Activated CD8-positive, alpha-beta memory T cell treated with anti-CD3 and anti-CD28 coated beads for 4 hours (primary cell): Measurements from ENCODE around the gene CEBPB.

ENCODE experiments used
- DNase-seq, 2 donors: peaks; one replicate each; pipeline ENCODE4 v3.0.0-alpha.2; 2020; ENCODE audit warnings: low read depth in 2 of 2

The CEBPB gene

GRCh38 chr20:50213531-50214106 lies 23.0 kb downstream of the CEBPB start:
- no peak for DNase-seq

GRCh38 chr20:50214226-50215024 lies 23.8 kb downstream of the CEBPB start:
- no peak for DNase-seq

DNA sequence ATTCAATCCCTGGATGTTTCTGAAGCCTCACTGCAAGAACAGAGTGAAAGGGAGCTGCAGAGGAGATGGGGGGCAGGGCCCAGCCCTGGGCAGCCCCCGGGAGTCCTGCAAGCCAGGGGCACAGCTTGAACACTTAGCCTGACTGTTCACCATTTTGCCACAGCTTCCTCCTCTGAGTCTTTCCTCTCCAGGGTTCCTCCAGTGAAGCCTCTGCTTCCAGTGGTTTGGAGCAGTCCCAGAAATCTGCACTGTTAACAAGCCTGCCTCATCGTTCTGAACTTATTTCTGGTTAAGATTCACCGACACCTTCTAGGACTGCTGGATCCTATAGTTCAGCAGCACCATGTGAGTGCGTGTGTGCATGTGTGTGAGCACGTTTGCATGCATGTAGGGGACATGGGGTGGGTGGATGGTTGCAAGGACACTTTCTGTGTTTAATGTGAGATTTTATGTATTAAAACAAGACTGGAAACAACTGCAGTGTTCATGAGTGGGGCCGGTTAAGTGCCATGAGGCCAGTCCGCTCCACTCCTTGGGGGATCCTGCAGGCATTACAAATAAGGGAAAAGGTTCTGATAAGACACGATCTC lies 24.6 kb downstream of the CEBPB start:
- DNase-seq: no peak

- no peak for DNase-seq
Measured at GRCh38 chr20:50215926-50216325, 25.3 kb downstream of the CEBPB start.

- no peak for DNase-seq
Measured at GRCh38 chr20:50216543-50217206, 26.0 kb downstream of the CEBPB start.

- DNase-seq: no peak
Measured at GRCh38 chr20:50217207-50217949, 26.7 kb downstream of the CEBPB start.

DNA sequence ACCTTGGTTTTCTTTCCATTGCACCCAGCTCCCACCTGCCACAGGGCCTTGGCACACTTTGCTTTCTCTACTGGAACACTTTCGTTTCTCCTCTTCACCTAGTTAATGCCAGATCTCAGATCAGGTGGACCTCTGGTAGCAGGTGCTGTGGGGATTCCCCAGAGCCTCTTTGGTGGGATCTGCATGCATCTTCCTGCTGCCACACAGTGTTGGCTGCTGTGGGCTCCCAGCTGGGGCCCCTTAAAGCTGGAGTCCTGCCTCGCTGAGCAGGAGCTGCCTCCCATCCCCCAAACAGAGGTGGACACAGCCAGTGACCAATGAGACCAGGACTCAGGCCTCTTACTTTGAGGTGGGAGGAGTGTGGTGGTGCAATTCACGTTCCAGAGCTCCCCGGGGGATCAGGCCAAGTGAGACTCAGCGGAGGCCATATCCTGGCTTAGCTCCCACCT lies 28.4 kb downstream of the CEBPB start:
- DNase-seq: no peak

DNA sequence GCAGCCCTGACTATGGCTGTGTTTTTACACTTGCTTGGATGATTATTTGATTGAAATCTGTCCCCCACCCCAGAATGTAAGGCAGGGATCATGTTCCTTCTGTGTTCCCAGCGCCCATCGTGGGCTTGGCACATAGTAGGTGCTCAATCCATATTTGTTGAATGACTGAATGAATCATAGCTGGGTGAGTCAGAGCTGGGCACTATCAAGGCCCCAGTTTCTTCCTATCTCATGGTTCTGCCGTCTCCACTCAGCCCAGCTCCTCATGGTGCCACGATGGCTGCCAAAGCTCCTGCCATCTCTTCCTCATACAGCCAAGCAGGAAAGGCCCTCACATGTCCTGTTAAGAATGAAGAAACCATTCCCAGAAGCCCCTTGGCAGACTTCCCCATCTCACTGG lies 29.0 kb downstream of the CEBPB start:
- no peak for DNase-seq

- no peak for DNase-seq
Measured at GRCh38 chr20:50220093-50220893, 29.7 kb downstream of the CEBPB start.

DNA sequence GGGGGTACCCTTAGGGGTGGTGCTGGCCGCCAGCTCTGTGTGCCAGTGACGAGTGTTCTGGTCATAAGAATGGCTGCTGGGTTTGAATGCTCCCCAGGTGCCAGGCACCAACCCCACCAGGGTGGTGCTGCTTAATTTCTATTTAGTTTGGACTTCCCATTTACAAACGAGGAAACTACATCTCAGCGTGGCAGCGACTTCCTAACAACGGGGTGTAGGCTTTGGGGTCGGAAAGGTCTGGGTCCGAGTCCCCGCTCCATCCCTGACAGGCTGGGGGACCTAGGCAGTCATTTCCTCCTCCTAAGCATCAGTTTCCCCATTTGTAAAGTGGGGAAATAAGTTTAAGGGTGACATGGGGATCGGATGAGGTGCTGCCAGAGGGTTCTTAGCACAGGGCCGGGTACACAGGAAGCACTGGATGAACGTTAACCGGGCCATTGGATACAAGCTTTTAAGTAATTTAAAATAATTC lies 30.3 kb downstream of the CEBPB start:
- no peak for DNase-seq

DNA sequence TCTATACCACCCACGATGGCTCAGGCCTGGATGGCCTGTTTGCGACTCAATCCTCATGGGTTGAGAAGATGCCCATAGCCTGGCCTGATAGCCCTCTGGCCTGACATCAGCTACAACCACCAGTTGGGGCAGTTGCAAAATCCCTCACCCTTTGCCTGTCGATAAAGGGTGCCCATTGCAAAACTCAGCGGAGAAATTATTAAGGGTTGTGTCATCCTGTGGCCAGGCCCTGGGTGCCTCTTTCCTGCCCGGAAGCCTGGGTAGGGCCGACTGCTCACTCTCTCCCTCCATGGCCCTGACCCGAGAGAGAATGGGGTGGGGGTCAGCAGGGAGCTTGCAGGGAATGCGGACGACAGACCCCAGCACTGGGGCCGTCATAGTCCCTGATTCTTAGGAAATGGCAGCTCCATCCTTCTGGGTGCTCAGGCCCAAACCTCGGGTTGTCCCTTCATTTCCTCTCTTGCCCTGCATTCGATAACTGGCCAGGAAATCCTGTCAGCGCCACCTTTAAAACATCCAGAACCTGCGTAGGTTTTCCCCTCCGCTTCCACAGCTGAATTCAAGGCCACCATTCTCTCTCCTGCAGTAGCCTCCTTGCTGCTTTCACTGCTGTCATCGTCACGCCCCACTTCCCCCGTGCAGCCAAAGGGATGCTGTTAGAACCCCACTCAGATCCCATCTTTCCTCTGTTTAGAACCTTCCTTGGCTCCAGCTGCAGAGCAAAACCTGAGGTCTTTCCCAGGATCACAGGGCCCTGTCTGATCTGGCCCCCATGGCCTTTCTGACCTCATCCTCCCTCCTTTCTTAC lies 31.1 kb downstream of the CEBPB start:
- DNase-seq: no peak

- no peak for DNase-seq
Measured at GRCh38 chr20:50222309-50223038, 31.8 kb downstream of the CEBPB start.

DNA sequence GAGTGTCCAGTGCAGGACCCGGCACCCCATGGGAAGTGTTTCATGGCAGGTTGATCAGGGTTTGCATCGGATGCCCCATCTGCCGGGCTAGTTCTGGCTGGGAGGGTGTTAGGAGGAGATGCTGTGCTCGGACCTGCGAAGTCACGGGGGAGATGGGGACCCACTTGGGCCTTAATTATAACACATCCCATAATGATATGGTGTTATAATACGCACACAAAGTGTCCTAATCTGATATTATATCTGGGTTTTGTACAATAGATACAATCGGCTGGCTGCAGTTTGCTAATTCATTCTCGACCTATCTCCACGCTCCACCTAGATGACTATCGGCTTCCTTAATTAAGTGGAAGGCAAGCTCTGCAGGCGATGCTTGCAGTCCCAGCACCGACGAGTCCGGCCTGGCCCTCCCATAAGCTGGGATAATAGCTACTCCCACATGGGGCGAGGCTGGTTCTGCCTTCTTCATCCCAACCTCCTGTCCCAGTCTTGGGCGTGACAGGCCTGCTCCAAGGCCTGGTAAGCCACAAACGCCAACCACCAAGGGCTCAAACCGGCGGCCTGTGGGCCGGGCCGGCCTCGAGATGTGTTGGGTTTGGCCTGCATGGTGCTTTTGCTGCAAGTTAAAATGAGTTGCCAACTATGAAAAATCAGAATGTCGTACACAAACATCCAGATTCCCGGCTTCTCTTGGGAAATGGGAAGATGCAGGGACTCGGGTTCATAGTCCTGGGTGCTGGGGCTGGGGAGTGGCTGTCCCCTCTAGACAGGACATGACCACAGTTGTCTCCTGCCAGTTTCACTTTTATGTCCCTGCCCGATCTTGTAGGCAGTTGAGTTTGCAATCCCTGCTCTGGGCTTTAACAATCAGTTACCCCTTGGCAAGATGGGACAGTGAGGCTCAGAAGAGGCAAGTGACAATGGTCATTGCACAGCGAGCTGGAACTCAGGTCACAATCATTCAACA lies 32.7 kb downstream of the CEBPB start:
- no peak for DNase-seq

GRCh38 chr20:50224052-50224451 lies 33.4 kb downstream of the CEBPB start:
- no peak for DNase-seq

- no peak for DNase-seq
Measured at GRCh38 chr20:50224531-50225255, 34.1 kb downstream of the CEBPB start.

DNA sequence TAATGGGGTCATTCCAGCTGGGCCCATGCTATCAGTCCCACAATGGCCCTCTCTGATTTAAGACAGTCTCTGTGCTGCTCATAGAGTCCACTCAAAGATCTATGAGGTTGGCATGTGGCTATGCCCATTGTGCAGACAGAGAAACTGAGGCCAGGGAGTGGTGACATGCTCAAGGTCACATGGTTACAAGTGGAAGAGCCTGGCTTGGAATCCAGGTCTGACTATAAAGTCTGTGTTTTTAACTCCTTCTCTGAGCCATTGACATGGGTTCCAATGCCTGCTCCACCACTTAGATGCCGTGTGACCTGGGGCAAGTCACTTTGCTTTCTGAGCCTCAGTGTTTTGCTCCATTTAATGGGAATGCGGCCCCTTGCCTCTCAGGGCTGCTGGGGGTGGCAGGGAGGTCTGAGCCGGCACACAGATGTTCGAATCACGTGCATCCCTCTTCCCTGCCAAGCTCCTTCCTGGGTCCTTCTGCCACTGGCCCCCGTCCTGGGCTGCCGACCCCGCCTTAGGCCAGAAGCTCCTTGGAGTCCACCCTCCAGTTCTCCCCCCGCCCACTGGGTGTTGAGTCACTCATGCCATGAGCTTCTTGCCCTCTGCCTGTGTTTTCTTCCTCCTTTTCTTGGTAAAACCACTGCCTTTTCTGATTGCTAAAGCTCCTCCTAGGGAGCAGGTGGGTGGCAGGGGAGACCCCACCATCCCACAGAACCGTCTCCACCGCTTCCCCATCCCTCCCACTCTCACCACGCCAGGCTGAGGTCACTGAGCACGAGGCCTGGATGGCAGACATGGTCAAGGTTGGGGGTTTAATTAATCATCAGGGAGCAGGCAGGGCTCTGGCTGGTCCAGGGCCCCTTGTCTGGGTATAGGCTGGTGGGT lies 35.7 kb downstream of the CEBPB start:
- no peak for DNase-seq
